Type B pancreatic cell (in vitro differentiated cells): ENCODE data around the gene NXN. TPM values are rescaled to one million over a fixed set of nuclear protein-coding genes. Genes with fewer than 3 reads are reported as not detected.

Experiments used
- DNase-seq: peaks from one replicate; pipeline ENCODE4 v3.0.0; 2021; ENCODE audit warnings: mixed read lengths; ENCODE audit not compliant: unreplicated experiment; ENCODE audit errors: extremely low spot score
- H3K27ac Mint-ChIP-seq: 2 replicates; pipeline ENCODE4 v1.8.0; 2021; ENCODE audit warnings: mild to moderate bottlenecking, mixed read lengths
- H3K27me3 Mint-ChIP-seq: 2 replicates; pipeline ENCODE4 v1.8.0; 2021; ENCODE audit warnings: mixed read lengths
- H3K36me3 Mint-ChIP-seq: 2 replicates; pipeline ENCODE4 v1.8.0; 2021; ENCODE audit warnings: mixed read lengths
- H3K4me1 Mint-ChIP-seq: one replicate; pipeline ENCODE4 v1.8.0; 2021; ENCODE audit warnings: mixed read lengths; ENCODE audit not compliant: unreplicated experiment
- H3K4me3 Mint-ChIP-seq: 2 replicates; pipeline ENCODE4 v1.8.0; 2021; ENCODE audit warnings: mild to moderate bottlenecking, mixed read lengths
- H3K9me3 Mint-ChIP-seq: 2 replicates; pipeline ENCODE4 v1.8.0; 2021; ENCODE audit warnings: mixed read lengths
- CTCF ChIP-seq: fragments of 200-600 bp; sonication (generic); conservative IDR thresholded peaks from 2 replicates; pipeline ENCODE4 v1.5.0; 2021; ENCODE audit warnings: antibody characterized with exemption, mild to moderate bottlenecking
- total RNA-seq: library from RNA; stranded (reverse); gene quantifications from 2 replicates; pipeline ENCODE4 v1.2.1, GENCODE V29; 2021; ENCODE audit warnings: low replicate concordance

NXN gene
- total RNA-seq, 1 donor from 2014 or later: 68.0 TPM

GRCh38 chr17:1012823-1013728 lies 33.5 kb upstream of the NXN start:
- no peak for DNase-seq
- no peaks in the 10 kb centered on the region for H3K4me1 Mint-ChIP-seq
- no peaks in the 10 kb centered on the region for H3K9me3 Mint-ChIP-seq
- no peak overlapping the region for H3K4me3 Mint-ChIP-seq
- no peaks in the 10 kb centered on the region for H3K27me3 Mint-ChIP-seq
- H3K27ac Mint-ChIP-seq: no peak overlapping the region
- TF ChIP-seq CTCF: no peak
- H3K36me3 Mint-ChIP-seq: no peaks in the 10 kb centered on the region

- Mint-ChIP-seq H3K9me3 (no peaks in the 10 kb centered on the region), H3K4me3 (no peak overlapping the region), H3K4me1 (no peaks in the 10 kb centered on the region), H3K36me3 (no peaks in the 10 kb centered on the region), H3K27ac (no peak overlapping the region), H3K27me3 (no peaks in the 10 kb centered on the region)
- no peak for TF ChIP-seq CTCF
- DNase-seq: no peak
Observed at GRCh38 chr17:1011760-1012735, 32.5 kb upstream of the NXN start.

GRCh38 chr17:1011138-1011537 lies 31.6 kb upstream of the NXN start:
- no peak for DNase-seq
- Mint-ChIP-seq H3K36me3 (no peaks in the 10 kb centered on the region), H3K9me3 (no peaks in the 10 kb centered on the region), H3K27ac (no peak overlapping the region), H3K4me3 (no peak overlapping the region), H3K4me1 (no peaks in the 10 kb centered on the region), H3K27me3 (no peaks in the 10 kb centered on the region)
- TF ChIP-seq CTCF: no peak

GRCh38 chr17:1010586-1010985 lies 31.0 kb upstream of the NXN start:
- no peak for TF ChIP-seq CTCF
- peaks cover 1% of the 10 kb centered on the region for H3K4me1 Mint-ChIP-seq
- no peaks in the 10 kb centered on the region for H3K36me3 Mint-ChIP-seq
- no peak for DNase-seq
- no peaks in the 10 kb centered on the region for H3K9me3 Mint-ChIP-seq
- H3K27me3 Mint-ChIP-seq: no peaks in the 10 kb centered on the region
- H3K4me3 Mint-ChIP-seq: no peak overlapping the region
- no peak overlapping the region for H3K27ac Mint-ChIP-seq

- no peak overlapping the region for H3K27ac Mint-ChIP-seq
- H3K27me3 Mint-ChIP-seq: no peaks in the 10 kb centered on the region
- no peaks in the 10 kb centered on the region for H3K36me3 Mint-ChIP-seq
- H3K4me3 Mint-ChIP-seq: no peak overlapping the region
- no peaks in the 10 kb centered on the region for H3K9me3 Mint-ChIP-seq
- no peak for DNase-seq
- no peak for TF ChIP-seq CTCF
- peaks cover 7% of the 10 kb centered on the region for H3K4me1 Mint-ChIP-seq
Observed at GRCh38 chr17:1010086-1010450, 30.5 kb upstream of the NXN start.
